ENCODE measurements around the gene TAF6L. TPM values are rescaled to one million over a fixed set of nuclear protein-coding genes. Genes with fewer than 3 reads are reported as not detected.
A peak's percentile ranks its signal among the peaks of the same experiment; 100 is the strongest.

Gene TAF6L, protein sequence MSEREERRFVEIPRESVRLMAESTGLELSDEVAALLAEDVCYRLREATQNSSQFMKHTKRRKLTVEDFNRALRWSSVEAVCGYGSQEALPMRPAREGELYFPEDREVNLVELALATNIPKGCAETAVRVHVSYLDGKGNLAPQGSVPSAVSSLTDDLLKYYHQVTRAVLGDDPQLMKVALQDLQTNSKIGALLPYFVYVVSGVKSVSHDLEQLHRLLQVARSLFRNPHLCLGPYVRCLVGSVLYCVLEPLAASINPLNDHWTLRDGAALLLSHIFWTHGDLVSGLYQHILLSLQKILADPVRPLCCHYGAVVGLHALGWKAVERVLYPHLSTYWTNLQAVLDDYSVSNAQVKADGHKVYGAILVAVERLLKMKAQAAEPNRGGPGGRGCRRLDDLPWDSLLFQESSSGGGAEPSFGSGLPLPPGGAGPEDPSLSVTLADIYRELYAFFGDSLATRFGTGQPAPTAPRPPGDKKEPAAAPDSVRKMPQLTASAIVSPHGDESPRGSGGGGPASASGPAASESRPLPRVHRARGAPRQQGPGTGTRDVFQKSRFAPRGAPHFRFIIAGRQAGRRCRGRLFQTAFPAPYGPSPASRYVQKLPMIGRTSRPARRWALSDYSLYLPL
- polyA plus RNA-seq (14.7 to 16.1 TPM (median 14.8 TPM) in 3 replicates), polyA minus RNA-seq (11.3 to 23.4 TPM (median 14.9 TPM) in 3 replicates)
- 3.9 TPM for polyA plus RNA-seq (2011; ENCODE audit: low read depth)
- polyA plus RNA-seq (2011; cell fraction: cytosol; rRNA removed): 4.8 and 6.6 TPM in 2 replicates
- 29.0 and 35.4 TPM in 2 replicates for polyA plus RNA-seq (2011; cell fraction: nucleus; rRNA removed)
- 7.6 and 10.9 TPM in 2 replicates for polyA plus RNA-seq (2012; ENCODE audit: low replicate concordance)
- 8.2 TPM for polyA minus RNA-seq (2011; cell fraction: cytosol; rRNA and poly(A)+ RNA removed)
- 12.5 and 13.0 TPM in 2 replicates for polyA minus RNA-seq (2011; cell fraction: nucleus; rRNA and poly(A)+ RNA removed)

DNA sequence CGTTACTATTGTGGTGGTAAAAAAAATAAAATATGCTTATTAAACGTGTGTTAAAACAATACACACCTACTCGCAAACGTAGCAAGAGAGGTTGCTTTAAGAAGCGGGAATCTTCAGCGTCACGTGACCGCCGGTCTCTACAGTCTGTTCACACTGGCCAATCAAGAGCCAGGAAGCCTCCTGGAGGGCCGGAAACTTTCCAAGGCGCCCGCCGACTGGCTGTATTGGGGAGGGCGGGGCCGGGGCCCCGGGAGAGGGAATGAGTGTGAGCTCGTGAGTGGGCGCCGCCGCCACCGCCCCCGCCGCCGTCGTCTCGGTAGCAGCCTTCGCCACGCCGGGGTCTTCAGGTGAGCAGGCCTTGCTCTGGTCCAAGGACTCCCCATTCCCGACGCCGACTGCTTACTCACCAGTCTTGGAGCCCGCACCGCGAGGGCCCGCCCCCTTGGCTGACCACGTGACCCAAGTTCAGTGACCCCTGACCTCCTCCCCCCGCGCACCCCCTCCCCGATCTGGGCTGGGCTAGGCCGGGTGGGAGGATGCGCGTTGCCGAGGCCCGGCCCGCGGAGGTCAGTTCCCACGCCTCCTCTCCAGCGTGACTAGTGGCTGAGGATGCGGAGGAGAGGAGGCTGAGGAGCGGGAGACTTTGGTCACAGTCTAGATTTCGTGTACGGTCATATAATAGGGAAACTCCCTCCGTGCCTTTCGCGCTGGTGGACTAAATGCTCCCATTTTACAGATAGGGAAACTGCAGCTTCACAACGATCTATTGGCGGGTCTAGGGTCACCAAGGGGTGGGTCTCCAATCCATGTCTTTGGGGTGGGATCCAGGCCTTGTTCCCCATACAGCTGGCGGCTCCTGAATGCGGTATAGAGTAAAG, at the start of gene TAF6L:
Gene TAF6L, plus strand, starts transcription at position 253 of the 878 bp plus-strand sequence. CDS start 4,388 bp downstream, outside the sequence.
- H3K4me1 ChIP-seq (ENCODE audit: control insufficient read depth, extremely low read depth, insufficient read depth, low read length): peaks cover 18% of the 10 kb centered on the region
- H3K9me1 ChIP-seq (ENCODE audit: control insufficient read depth, extremely low read depth, insufficient read depth, low read length): no peaks in the 10 kb centered on the region
- no peaks in the 10 kb centered on the region for H4K20me1 ChIP-seq (ENCODE audit: control insufficient read depth, extremely low read depth, insufficient read depth, low read length)
- TF ChIP-seq, protein P1, sequence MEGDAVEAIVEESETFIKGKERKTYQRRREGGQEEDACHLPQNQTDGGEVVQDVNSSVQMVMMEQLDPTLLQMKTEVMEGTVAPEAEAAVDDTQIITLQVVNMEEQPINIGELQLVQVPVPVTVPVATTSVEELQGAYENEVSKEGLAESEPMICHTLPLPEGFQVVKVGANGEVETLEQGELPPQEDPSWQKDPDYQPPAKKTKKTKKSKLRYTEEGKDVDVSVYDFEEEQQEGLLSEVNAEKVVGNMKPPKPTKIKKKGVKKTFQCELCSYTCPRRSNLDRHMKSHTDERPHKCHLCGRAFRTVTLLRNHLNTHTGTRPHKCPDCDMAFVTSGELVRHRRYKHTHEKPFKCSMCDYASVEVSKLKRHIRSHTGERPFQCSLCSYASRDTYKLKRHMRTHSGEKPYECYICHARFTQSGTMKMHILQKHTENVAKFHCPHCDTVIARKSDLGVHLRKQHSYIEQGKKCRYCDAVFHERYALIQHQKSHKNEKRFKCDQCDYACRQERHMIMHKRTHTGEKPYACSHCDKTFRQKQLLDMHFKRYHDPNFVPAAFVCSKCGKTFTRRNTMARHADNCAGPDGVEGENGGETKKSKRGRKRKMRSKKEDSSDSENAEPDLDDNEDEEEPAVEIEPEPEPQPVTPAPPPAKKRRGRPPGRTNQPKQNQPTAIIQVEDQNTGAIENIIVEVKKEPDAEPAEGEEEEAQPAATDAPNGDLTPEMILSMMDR (optimal IDR thresholded peaks at IDR 0.05 in 1 of 3, IDR thresholded peaks at IDR 0.05 in 1 of 3, conservative IDR thresholded peaks at IDR 0.05 in 1 of 3; ENCODE audit: extremely low read depth in 1 of 3, insufficient read depth in 2 of 3, low read length in 3 of 3): no peak
- TF ChIP-seq EZH2 (IDR thresholded peaks at IDR 0.05; ENCODE audit: low read length): no peak
- peak within 1 kb of the TSS; percentile 85 for H3K27ac ChIP-seq (ENCODE audit: control insufficient read depth, insufficient read depth, low read length)
- no peak for FAIRE-seq
- peaks cover 5 to 9% of the 10 kb centered on the region in 2 experiments for H3K36me3 ChIP-seq (ENCODE audit: control insufficient read depth in 2 of 2, extremely low read depth in 1 of 2, insufficient read depth in 2 of 2, low read length in 2 of 2)
- H3K4me2 ChIP-seq (ENCODE audit: control insufficient read depth, extremely low read depth, insufficient read depth, low read depth, low read length): peak within 1 kb of the TSS; percentile 86
- H3K4me3 ChIP-seq (ENCODE audit: control insufficient read depth in 2 of 3, extremely low read depth in 1 of 3, insufficient read depth in 2 of 3, low read depth in 1 of 3, low read length in 3 of 3): peak within 1 kb of the TSS; percentile 63 to 83 (median 82)
- H3K9ac ChIP-seq (ENCODE audit: control insufficient read depth, extremely low read depth, insufficient read depth, low read length): peak within 1 kb of the TSS; percentile 82
- no peaks in the 10 kb centered on the region for H3K27me3 ChIP-seq (ENCODE audit: control insufficient read depth, extremely low read depth, insufficient read depth, low read length)
- H3K9me3 ChIP-seq (ENCODE audit: control insufficient read depth, low read depth, low read length): no peaks in the 10 kb centered on the region
- DNase-seq (ENCODE audit: low read depth, low spot score): peak; percentile 89
- peak within 1 kb of the TSS; percentile 96 for H2AFZ ChIP-seq (ENCODE audit: control insufficient read depth, low read length)
- H3K79me2 ChIP-seq (ENCODE audit: control insufficient read depth, insufficient read depth, low read length): peaks cover 15% of the 10 kb centered on the region
- dilution Hi-C loops (cut with MboI; ENCODE audit: extremely low pct_ligation_motif_present, low sequenced_read_pairs): no loop called here

DNA sequence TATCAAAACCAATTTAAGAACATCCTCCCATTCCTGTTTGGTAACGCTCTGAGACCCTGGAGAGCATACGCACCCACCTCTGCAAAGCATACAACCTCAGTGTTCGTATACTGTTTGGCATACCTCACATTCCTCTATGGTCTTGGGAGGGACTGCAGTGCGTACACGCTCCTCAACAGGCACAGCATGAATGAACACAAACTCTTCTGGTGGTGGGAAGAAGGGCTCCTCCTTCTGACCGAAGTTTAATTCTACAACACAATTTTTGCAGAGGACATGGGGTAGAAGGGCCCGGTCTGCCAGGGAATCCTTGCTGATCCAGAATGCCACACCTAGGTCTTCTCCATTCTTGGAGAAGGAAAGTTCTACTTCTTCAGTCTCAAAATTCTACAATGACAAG, 49.2 kb upstream of the TAF6L start:
- dilution Hi-C loops (cut with MboI; ENCODE audit: extremely low pct_ligation_motif_present, low sequenced_read_pairs): no loop called here
- no peak overlapping the region for H3K9ac ChIP-seq (ENCODE audit: control insufficient read depth, extremely low read depth, insufficient read depth, low read length)

More for the DNA sequence above, 49.2 kb upstream of the TAF6L start:
- TF ChIP-seq, protein P1 (optimal IDR thresholded peaks at IDR 0.05 in 1 of 3, IDR thresholded peaks at IDR 0.05 in 1 of 3, conservative IDR thresholded peaks at IDR 0.05 in 1 of 3; ENCODE audit: extremely low read depth in 1 of 3, insufficient read depth in 2 of 3, low read length in 3 of 3): peak in 2 of 3 experiments; percentile 15 to 26
- TF ChIP-seq EZH2 (IDR thresholded peaks at IDR 0.05; ENCODE audit: low read length): no peak
- DNase-seq (ENCODE audit: low read depth, low spot score) (no peak), FAIRE-seq (no peak)
- H3K9me1 ChIP-seq (ENCODE audit: control insufficient read depth, extremely low read depth, insufficient read depth, low read length): no peaks in the 10 kb centered on the region
- peaks cover 12% of the 10 kb centered on the region for H3K4me1 ChIP-seq (ENCODE audit: control insufficient read depth, extremely low read depth, insufficient read depth, low read length)
- no peak overlapping the region for H3K4me3 ChIP-seq (ENCODE audit: control insufficient read depth in 2 of 3, extremely low read depth in 1 of 3, insufficient read depth in 2 of 3, low read depth in 1 of 3, low read length in 3 of 3)
- peaks cover 37 to 44% of the 10 kb centered on the region in 2 experiments for H3K36me3 ChIP-seq (ENCODE audit: control insufficient read depth in 2 of 2, extremely low read depth in 1 of 2, insufficient read depth in 2 of 2, low read length in 2 of 2)
- H3K9me3 ChIP-seq (ENCODE audit: control insufficient read depth, low read depth, low read length): no peaks in the 10 kb centered on the region
- H3K27ac ChIP-seq (ENCODE audit: control insufficient read depth, insufficient read depth, low read length): no peak overlapping the region
- H3K27me3 ChIP-seq (ENCODE audit: control insufficient read depth, extremely low read depth, insufficient read depth, low read length): no peaks in the 10 kb centered on the region
- H4K20me1 ChIP-seq (ENCODE audit: control insufficient read depth, extremely low read depth, insufficient read depth, low read length): peaks cover 4% of the 10 kb centered on the region
- H3K79me2 ChIP-seq (ENCODE audit: control insufficient read depth, insufficient read depth, low read length): peaks cover 69% of the 10 kb centered on the region
- H3K4me2 ChIP-seq (ENCODE audit: control insufficient read depth, extremely low read depth, insufficient read depth, low read depth, low read length): no peak overlapping the region
- H2AFZ ChIP-seq (ENCODE audit: control insufficient read depth, low read length): no peak overlapping the region

All from keratinocyte (primary cell).